K562 (cell line): ENCODE data around the gene SLMAP.

Experiments
- ATF3 ChIP-seq, 2 experiments: fragments of 450-650 bp in 1 of 2; sonication (generic) in 1 of 2; formaldehyde crosslinking in 1 of 2; IDR thresholded peaks in 1 of 2; conservative IDR thresholded peaks in 1 of 2; 2 replicates each; pipeline versions ENCODE4 v1.6.1 to v1.8.1; 2016 to 2023; ENCODE audit warnings: mild to moderate bottlenecking in 2 of 2, moderate library complexity in 2 of 2, inconsistent platforms in 1 of 2, missing genetic modification reagents in 1 of 2
- BRD4 ChIP-seq: fragments of 200-600 bp; sonication (generic); IDR thresholded peaks from 2 replicates; pipeline ENCODE4 v1.6.1; 2017; ENCODE audit warnings: inconsistent platforms
- CTCF ChIP-seq, 3 experiments: IDR thresholded peaks in 2 of 3; conservative IDR thresholded peaks in 1 of 3; 2 replicates each; pipeline ENCODE4 v1.5.1; 2011 to 2012; ENCODE audit warnings: low read length in 3 of 3, mild to moderate bottlenecking in 3 of 3, control low read depth in 2 of 3, improper control_type of control experiment in 1 of 3, inconsistent platforms in 1 of 3, low read depth in 1 of 3, mixed read lengths in 1 of 3, moderate library complexity in 1 of 3; ENCODE audit not compliant: insufficient read depth in 2 of 3
- FOXJ3 ChIP-seq: sonication (generic); formaldehyde crosslinking; IDR thresholded peaks from 2 replicates; pipeline ENCODE4 v1.4.0; 2020; ENCODE audit warnings: mild to moderate bottlenecking, missing genetic modification reagents
- KDM1A ChIP-seq, 2 experiments: fragments of 450-650 bp; IDR thresholded peaks; 2 replicates each; pipeline ENCODE4 v1.6.1; 2016; ENCODE audit warnings: mild to moderate bottlenecking in 2 of 2
- MAX ChIP-seq: sonication (generic); formaldehyde crosslinking; IDR thresholded peaks from 2 replicates; pipeline ENCODE4 v1.9.0; 2022; ENCODE audit warnings: mild to moderate bottlenecking, missing genetic modification reagents
- MLX ChIP-seq, 2 experiments: fragments of 450-650 bp in 1 of 2; sonication (generic) in 1 of 2; formaldehyde crosslinking; conservative IDR thresholded peaks; 2 replicates each; pipeline versions ENCODE4 v1.4.0 to v1.8.1; 2020 to 2022; ENCODE audit warnings: mild to moderate bottlenecking in 1 of 2, missing genetic modification reagents in 1 of 2
- POLR2A ChIP-seq: fragments of 450-650 bp; conservative IDR thresholded peaks from 2 replicates; pipeline ENCODE4 v1.6.1; 2016
- POLR2AphosphoS5 ChIP-seq: IDR thresholded peaks from 2 replicates; pipeline ENCODE4 v1.6.1; 2011; ENCODE audit warnings: mild to moderate bottlenecking, low read depth, low read length, moderate library complexity; ENCODE audit not compliant: control insufficient read depth, insufficient read depth
- RFX5 ChIP-seq: IDR thresholded peaks from 2 replicates; pipeline ENCODE4 v1.6.1; 2011; ENCODE audit warnings: low read depth, mild to moderate bottlenecking, improper control_type of control experiment, low read length
- ZBTB17 ChIP-seq: fragments of 450-650 bp; formaldehyde crosslinking; IDR thresholded peaks from 2 replicates; pipeline ENCODE4 v1.4.0; 2020; ENCODE audit warnings: mild to moderate bottlenecking
- ZBTB7A ChIP-seq: IDR thresholded peaks from 2 replicates; pipeline ENCODE4 v1.6.1; 2011; ENCODE audit warnings: low read depth, mild to moderate bottlenecking, low read length, moderate library complexity, borderline replicate concordance; ENCODE audit not compliant: control insufficient read depth
- ZNF707 ChIP-seq: fragments of 250-450 bp; sonication (Bioruptor Pico); conservative IDR thresholded peaks from 2 replicates; pipeline ENCODE4 v1.8.0; 2022; ENCODE audit warnings: inconsistent platforms, mild to moderate bottlenecking, moderate library complexity

GRCh38 chr3:57929988-57930387 is 173.9 kb downstream of the SLMAP start:
- TF ChIP-seq BRD4 (no peak), ATF3 (IDR thresholded peaks at IDR 0.05) (no peak), ATF3 (CRISPR knock-in tag; conservative IDR thresholded peaks at IDR 0.05) (no peak), ZBTB7A (no peak), RFX5 (no peak), ZBTB17 (CRISPR knock-in tag) (no peak), MLX (CRISPR knock-in tag; conservative IDR thresholded peaks at IDR 0.05) (no peak), ZNF707 (no peak), CTCF (IDR thresholded peaks at IDR 0.05 in 2 of 3, conservative IDR thresholded peaks at IDR 0.05 in 1 of 3; ENCODE audit: insufficient read depth in 2 of 3, low read depth in 1 of 3, low read length in 3 of 3) (no peak), FOXJ3 (no peak), POLR2A (no peak), KDM1A (IDR thresholded peaks at IDR 0.05) (no peak), MAX (CRISPR knock-in tag) (no peak), POLR2AphosphoS5 (no peak)
